ENCODE measurements around the gene ELL2.

DNA sequence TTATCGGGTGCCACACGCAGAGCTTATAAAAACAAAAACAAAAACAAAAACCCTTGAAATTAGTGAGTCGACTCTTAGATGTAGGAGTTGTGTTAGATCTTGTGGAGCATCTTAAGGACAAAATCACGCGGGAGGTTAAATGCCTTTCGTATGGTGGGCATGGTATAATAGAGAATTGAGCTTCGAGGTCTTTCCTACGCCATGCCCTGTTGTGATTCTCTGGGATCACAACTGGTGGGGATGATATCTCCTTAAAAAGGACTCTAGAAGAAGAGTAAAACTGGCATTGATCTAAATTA lies 773 bp upstream of the ELL2 start:
- TF ChIP-seq, protein P1, sequence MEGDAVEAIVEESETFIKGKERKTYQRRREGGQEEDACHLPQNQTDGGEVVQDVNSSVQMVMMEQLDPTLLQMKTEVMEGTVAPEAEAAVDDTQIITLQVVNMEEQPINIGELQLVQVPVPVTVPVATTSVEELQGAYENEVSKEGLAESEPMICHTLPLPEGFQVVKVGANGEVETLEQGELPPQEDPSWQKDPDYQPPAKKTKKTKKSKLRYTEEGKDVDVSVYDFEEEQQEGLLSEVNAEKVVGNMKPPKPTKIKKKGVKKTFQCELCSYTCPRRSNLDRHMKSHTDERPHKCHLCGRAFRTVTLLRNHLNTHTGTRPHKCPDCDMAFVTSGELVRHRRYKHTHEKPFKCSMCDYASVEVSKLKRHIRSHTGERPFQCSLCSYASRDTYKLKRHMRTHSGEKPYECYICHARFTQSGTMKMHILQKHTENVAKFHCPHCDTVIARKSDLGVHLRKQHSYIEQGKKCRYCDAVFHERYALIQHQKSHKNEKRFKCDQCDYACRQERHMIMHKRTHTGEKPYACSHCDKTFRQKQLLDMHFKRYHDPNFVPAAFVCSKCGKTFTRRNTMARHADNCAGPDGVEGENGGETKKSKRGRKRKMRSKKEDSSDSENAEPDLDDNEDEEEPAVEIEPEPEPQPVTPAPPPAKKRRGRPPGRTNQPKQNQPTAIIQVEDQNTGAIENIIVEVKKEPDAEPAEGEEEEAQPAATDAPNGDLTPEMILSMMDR (IDR thresholded peaks at IDR 0.05): no peak
- TF ChIP-seq EZH2 (IDR thresholded peaks at IDR 0.05; ENCODE audit: borderline replicate concordance, insufficient read depth, low read depth, low read length, poor library complexity, severe bottlenecking): no peak
